Type B pancreatic cell (in vitro differentiated cells): ENCODE measurements around the gene EPHA2. TPM values are rescaled to one million over a fixed set of nuclear protein-coding genes. Genes with fewer than 3 reads are reported as not detected.

Source experiments
- DNase-seq: peaks from one replicate; pipeline ENCODE4 v3.0.0; 2021; ENCODE audit warnings: mixed read lengths; ENCODE audit not compliant: unreplicated experiment; ENCODE audit errors: extremely low spot score
- H3K27ac Mint-ChIP-seq: 2 replicates; pipeline ENCODE4 v1.8.0; 2021; ENCODE audit warnings: mild to moderate bottlenecking, mixed read lengths
- H3K27me3 Mint-ChIP-seq: 2 replicates; pipeline ENCODE4 v1.8.0; 2021; ENCODE audit warnings: mixed read lengths
- H3K36me3 Mint-ChIP-seq: 2 replicates; pipeline ENCODE4 v1.8.0; 2021; ENCODE audit warnings: mixed read lengths
- H3K4me1 Mint-ChIP-seq: one replicate; pipeline ENCODE4 v1.8.0; 2021; ENCODE audit warnings: mixed read lengths; ENCODE audit not compliant: unreplicated experiment
- H3K4me3 Mint-ChIP-seq: 2 replicates; pipeline ENCODE4 v1.8.0; 2021; ENCODE audit warnings: mild to moderate bottlenecking, mixed read lengths
- H3K9me3 Mint-ChIP-seq: 2 replicates; pipeline ENCODE4 v1.8.0; 2021; ENCODE audit warnings: mixed read lengths
- total RNA-seq: library from RNA; stranded (reverse); gene quantifications from 2 replicates; pipeline ENCODE4 v1.2.1, GENCODE V29; 2021; ENCODE audit warnings: low replicate concordance
- TF ChIP-seq, protein P1 (sequence below): fragments of 200-600 bp; sonication (generic); conservative IDR thresholded peaks from 2 replicates; pipeline ENCODE4 v1.5.0; 2021; ENCODE audit warnings: antibody characterized with exemption, mild to moderate bottlenecking

EPHA2 gene
- total RNA-seq, 1 donor from 2014 or later = 40.3 TPM

- Mint-ChIP-seq H3K9me3 (no peaks in the 10 kb centered on the region), H3K4me1 (peaks cover 37% of the 10 kb centered on the region), H3K27me3 (peaks cover 4% of the 10 kb centered on the region), H3K4me3 (no peak overlapping the region), H3K36me3 (no peaks in the 10 kb centered on the region), H3K27ac (no peak overlapping the region)
- no peak for DNase-seq
- TF ChIP-seq, protein P1, sequence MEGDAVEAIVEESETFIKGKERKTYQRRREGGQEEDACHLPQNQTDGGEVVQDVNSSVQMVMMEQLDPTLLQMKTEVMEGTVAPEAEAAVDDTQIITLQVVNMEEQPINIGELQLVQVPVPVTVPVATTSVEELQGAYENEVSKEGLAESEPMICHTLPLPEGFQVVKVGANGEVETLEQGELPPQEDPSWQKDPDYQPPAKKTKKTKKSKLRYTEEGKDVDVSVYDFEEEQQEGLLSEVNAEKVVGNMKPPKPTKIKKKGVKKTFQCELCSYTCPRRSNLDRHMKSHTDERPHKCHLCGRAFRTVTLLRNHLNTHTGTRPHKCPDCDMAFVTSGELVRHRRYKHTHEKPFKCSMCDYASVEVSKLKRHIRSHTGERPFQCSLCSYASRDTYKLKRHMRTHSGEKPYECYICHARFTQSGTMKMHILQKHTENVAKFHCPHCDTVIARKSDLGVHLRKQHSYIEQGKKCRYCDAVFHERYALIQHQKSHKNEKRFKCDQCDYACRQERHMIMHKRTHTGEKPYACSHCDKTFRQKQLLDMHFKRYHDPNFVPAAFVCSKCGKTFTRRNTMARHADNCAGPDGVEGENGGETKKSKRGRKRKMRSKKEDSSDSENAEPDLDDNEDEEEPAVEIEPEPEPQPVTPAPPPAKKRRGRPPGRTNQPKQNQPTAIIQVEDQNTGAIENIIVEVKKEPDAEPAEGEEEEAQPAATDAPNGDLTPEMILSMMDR = no peak
These were observed 6.4 kb upstream of the EPHA2 start for GRCh38 chr1:16162163-16162822.

DNA sequence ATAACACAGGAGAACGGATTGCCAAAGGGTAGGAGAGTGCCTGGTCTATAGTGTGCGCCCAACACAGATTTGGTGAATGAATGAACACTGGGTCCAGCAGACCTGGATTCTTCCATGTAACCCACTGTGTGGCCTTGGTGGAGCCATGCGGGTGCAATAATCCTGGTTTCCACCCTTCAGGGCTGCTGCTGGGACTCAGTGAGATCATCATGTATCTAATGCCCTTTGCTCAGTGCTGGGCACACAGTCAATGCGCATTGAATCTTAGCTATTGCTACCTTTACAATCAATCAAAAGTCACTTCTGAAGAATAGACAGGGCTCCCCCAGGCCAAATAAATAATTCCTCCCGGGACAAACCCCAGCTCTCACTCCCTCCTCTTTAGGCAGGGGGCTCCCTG, 5.8 kb upstream of the EPHA2 start:
- Mint-ChIP-seq H3K27ac (peak overlapping the region; percentile 20), H3K4me3 (no peak overlapping the region), H3K36me3 (no peaks in the 10 kb centered on the region), H3K9me3 (no peaks in the 10 kb centered on the region), H3K4me1 (peaks cover 43% of the 10 kb centered on the region), H3K27me3 (peaks cover 4% of the 10 kb centered on the region)
- DNase-seq = no peak
- TF ChIP-seq, protein P1 = no peak

DNA sequence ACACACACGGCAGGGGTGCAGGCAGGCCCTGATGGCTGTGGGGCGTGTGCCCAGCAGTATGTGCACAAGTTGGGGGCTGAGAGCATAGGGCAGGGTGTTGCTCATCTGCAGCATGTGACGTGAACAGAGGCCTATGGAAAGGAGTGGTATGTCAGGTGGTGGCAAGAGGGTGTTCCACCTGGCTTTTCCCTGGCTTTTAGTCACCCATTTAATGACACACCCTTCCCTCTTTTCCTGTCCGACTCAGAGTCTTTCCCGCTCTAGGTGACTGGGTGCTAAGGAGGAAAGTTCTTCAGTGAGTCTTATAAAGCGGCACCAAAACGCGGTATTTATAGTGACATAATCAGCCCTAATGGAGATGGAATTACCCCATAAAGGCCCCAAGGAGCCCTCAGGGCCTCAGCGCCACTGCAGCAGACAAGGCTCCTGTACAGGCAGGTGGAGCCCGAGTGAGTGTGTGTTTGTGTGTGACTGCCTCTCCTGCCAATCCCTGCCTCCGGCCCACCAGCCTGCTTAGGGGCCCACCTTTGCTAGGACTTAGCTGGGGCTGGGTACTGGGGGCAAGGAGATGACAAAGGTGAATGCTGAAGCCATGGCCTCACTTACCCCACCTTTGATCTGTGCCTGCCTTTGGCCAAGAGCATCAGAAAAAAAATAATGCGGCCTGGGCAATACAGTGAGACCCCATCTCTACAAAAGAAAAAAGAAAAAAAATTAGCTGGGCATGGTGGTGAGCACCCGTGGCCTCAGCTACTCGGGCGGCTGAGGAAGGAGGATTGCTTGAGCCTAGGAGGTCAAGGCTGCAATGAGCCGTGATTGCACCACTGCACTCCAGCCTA, 3.3 kb upstream of the EPHA2 start:
- no peaks in the 10 kb centered on the region for H3K36me3 Mint-ChIP-seq
- H3K9me3 Mint-ChIP-seq = no peaks in the 10 kb centered on the region
- no peak for DNase-seq
- H3K27me3 Mint-ChIP-seq = peaks cover 4% of the 10 kb centered on the region
- H3K4me1 Mint-ChIP-seq = peaks cover 25% of the 10 kb centered on the region
- H3K27ac Mint-ChIP-seq = peak overlapping the region; percentile 99
- TF ChIP-seq, protein P1 = no peak
- peak overlapping the region; percentile 45 for H3K4me3 Mint-ChIP-seq

GRCh38 chr1:16158025-16158424, 2.2 kb upstream of the EPHA2 start:
- DNase-seq = no peak
- Mint-ChIP-seq H3K4me3 (peak overlapping the region; percentile 97), H3K9me3 (no peaks in the 10 kb centered on the region), H3K4me1 (peaks cover 28% of the 10 kb centered on the region), H3K36me3 (no peaks in the 10 kb centered on the region), H3K27me3 (peaks cover 4% of the 10 kb centered on the region), H3K27ac (peak overlapping the region; percentile 99)
- TF ChIP-seq, protein P1 = no peak

GRCh38 chr1:16156848-16157495, 1.1 kb upstream of the EPHA2 start:
- Mint-ChIP-seq H3K27me3 (peaks cover 4% of the 10 kb centered on the region), H3K36me3 (no peaks in the 10 kb centered on the region), H3K4me1 (peaks cover 29% of the 10 kb centered on the region), H3K27ac (peak overlapping the region; percentile 99), H3K4me3 (peak overlapping the region; percentile 97), H3K9me3 (no peaks in the 10 kb centered on the region)
- DNase-seq = no peak
- TF ChIP-seq, protein P1 = no peak
